Activated effector memory CD4-positive, alpha-beta T cell treated with Interleukin-2 at 50 U/mL for 16 hours (primary cell): ENCODE measurements around the gene S100PBP.
"Not testable (repeated sequence)": the region's sequence is repeated elsewhere in the genome, so short reads cannot be mapped to it uniquely, and the experiment has no call there.

Experiments
- DNase-seq: peaks from one replicate; pipeline ENCODE4 v3.0.0-alpha.2; 2020

S100PBP gene

DNA sequence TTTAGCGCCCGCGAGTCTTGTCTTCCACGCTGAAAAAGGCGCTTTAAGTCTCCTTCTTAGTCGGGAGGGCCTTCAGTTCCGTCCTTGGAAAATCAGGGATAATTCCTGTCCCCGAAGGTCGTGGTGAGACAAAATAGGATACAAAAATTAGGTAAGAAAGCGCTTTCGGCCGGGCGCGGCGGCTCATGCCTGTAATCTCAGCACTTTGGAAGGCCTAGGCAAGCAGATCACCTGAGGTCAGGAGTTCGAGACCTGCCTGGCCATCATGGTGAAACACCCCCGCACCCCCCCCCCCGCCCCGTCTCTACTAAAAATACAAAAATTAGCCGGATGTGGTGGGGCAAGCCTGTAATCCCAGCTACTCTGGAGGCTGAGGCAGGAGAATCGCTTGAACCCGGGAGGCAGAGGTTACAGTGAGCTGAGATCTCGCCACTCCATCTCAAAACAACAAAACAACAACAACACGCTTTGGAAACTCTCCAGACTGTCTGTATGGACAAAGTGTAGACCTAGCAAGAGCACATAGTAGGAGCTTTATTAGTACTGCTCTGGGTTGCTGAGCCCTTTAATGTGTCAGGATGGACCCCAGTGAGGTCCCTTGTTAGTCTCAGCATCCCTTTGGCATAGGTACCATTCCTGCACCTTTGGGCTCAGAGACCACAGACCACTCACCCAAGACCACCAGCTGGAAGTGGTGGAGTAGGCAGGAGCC lies 84.5 kb downstream of the S100PBP start:
- DNase-seq: no peak

DNA sequence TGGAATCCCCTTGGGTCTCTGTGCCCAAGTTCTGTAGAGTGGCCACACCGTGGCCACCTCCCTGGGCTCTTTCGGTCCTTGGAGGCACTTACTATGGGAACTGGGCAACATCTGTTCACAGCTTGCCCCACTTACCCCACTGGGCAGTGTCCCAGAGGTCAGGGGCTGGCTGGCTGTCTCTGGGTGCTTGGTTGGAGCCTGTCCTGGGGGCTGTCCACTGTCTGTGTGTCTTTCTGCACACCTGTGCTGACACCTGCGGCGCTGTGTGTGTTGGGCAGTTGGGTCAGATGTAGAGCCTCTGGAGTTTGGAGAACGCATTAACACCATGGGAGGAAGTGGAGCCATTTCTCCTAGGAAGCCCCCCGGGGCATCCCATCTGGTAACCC lies 85.1 kb downstream of the S100PBP start:
- DNase-seq: no peak

DNA sequence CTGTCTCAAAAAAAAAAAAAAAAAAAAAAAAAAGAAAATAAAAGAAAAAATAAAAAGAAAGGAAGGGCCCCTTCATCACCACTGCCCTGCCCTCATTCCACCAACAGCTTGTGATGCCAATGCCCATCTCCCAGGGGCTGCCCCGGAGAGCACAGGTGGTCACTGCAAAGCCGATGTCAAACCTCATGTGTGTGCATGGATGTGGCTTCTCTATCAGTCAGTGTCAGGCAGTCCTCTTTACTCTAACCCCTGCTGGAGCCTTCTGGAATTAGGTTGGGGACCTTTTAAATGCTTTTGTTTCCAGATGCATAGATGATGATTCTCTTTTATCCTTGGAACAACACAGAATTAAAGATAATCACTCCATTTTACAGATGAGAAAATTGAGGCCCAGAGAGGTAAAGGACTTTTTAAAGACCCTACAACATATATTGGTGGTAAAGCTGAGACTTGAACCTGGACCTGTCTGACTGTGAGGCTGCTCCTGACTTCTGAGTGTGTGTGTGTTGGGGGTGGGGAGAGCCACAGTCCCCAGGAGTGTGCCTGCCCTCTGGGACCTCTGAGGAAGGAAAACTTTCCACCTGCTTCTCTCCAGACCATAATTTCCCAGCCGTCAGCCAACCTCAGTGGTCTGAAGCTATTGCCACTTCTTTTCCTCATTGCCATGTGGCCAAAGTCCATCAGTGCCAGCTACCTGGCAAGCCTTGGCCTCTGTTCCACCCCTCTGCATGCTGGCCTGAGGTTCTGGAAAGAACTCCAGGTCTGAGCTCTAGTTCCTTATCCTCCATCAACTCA lies 86.7 kb downstream of the S100PBP start:
- no peak for DNase-seq

DNA sequence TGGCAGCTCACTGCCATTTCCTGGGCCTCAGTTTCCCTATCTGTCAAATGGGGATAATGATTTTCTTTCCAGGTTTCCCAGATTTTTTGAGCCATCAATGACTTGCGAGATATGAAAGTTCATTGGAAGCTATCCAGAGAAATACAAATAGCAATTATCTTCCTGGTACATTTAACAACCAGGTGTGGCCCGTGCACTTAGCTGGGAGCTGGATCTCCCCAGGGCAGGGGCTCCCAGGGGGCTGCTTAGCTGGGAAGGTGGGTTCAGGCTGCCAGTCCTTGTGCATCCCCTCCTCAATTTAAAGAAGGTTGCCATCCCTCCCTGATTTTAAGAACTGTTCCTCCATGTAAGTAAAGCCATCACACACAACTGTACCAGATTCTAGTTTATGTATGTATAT lies 87.3 kb downstream of the S100PBP start:
- no peak for DNase-seq

DNA sequence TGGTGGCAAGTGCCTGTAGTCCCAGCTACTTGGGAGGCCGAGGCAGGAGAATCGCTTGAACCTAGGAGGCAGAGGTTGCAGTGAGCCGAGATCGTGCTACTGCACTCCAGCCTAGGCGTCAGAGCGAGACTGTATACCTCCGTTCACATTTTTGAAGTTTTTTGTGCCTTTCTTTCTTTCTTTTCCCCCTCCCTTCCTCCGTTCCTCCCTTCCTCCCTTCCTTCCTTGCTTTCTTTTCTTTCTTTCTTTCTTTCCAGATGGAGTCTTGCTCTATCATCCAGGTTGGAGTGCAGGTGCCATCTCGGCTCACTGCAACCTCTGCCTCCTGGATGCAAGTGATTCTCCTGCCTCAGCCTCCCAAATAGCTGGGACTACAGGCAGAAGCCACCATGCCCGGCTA lies 88.1 kb downstream of the S100PBP start:
- DNase-seq: not testable (repeated sequence)

DNA sequence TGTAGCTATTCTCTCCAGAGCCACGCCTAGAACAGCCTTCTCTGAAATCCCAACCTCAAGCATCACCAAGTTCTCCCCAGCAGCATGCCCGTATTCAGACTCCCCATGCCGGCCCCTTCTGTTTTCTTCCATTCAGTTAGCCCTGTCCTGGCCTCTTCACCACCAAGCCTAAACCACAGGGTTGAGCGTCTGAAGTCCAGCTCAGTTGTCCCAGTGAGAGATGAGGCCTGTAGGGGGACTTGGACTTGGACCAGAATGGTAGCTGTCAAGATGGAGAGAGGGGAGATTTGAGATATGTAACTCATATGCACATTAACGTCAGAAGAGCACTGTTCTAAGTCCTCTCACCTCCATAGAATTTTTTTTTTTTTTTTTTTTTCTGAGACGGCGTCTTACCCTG lies 89.2 kb downstream of the S100PBP start:
- no peak for DNase-seq

DNA sequence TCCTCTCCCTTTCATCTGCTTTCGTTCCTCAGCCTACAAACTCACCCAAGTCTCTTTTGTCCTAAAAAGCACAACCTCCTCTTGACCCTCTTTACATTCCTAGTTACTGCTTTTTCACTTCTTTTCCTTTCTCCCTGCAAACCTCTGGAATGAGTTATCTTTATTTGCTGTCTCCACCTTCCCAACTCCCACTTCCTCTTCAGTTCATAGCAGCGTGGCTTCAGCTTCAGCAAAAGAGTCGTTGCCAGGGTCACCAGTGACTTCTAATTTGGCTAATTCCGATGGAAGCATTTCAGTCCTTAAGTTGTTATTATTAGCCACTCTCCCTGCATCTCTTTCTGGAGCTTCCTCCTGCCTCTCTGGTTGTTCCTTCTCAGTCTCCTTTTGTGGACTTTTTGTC lies 90.0 kb downstream of the S100PBP start:
- DNase-seq: no peak
